ENCODE measurements around the gene MOV10L1.
"Not testable (repeated sequence)": the region's sequence is repeated elsewhere in the genome, so short reads cannot be mapped to it uniquely, and the experiment has no call there.

MOV10L1 gene

DNA sequence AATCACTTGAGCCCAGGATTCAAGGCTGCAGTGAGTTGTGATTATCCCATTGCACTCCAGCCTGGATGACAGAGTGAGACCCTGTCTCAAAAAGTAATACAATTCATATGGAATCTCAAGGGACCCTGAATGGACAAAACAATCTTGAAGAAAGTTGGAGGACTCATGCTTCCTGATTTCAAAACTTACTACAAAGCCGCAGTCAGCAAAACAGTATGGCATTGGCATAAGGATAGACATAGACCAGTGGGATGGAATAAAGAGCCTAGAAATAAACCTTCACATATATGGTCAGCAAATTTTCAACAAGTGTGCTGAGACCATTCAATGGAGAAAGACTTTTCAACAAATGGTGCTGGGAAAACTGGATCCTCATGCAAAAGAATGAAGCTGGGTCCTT is 113.5 kb downstream of the MOV10L1 start:
- DNase-seq (ENCODE audit: low read depth), result no peak

- DNase-seq (ENCODE audit: low read depth), result no peak
Observed at GRCh38 chr22:50204571-50204970, 114.8 kb downstream of the MOV10L1 start.

DNA sequence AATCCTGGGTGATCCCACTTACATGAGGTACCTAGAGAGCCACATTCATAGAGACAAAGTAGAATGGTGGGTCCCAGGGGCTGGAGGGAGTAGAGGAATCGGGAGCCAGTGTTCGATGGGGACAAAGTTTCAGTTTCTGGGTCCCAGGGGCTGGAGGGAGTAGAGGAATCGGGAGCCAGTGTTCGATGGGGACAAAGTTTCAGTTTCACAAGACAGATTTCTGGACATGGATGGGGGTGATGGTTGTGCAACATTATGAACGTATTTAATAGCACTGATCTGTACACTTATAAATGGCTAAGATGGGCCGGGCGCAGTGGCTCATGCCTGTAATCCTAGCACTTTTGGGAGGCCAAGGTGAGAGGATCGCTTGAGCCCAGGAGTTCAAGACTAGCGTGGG is 115.2 kb downstream of the MOV10L1 start:
- not testable (repeated sequence) for DNase-seq (ENCODE audit: low read depth)

- DNase-seq (ENCODE audit: low read depth), result no peak
Observed at GRCh38 chr22:50205781-50206569, 116.2 kb downstream of the MOV10L1 start.

DNA sequence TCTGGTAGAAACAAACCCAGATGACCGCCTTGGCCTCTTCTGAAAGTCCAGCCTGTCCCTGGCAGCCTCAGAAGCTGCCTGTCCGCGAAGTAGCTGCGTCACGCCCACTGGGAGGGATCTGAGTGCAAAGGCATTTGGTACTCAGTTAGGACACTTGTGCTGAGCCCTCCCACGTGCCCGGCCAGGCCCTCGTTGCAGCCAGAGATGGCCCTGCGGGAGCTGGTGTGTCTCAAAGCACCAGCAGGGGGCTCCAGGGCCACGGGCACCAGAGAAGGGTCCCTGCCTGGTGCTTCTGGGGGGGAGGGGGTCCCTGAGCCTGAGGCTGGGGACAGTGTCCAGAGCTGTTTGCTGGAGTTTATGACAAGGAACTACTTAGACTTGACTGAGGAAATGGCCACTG is 116.8 kb downstream of the MOV10L1 start:
- no peak for DNase-seq (ENCODE audit: low read depth)

GRCh38 chr22:50207383-50208140 is 117.8 kb downstream of the MOV10L1 start:
- no peak for DNase-seq (ENCODE audit: low read depth)

- DNase-seq (ENCODE audit: low read depth), result no peak
Observed at GRCh38 chr22:50208430-50208938, 118.7 kb downstream of the MOV10L1 start.

DNA sequence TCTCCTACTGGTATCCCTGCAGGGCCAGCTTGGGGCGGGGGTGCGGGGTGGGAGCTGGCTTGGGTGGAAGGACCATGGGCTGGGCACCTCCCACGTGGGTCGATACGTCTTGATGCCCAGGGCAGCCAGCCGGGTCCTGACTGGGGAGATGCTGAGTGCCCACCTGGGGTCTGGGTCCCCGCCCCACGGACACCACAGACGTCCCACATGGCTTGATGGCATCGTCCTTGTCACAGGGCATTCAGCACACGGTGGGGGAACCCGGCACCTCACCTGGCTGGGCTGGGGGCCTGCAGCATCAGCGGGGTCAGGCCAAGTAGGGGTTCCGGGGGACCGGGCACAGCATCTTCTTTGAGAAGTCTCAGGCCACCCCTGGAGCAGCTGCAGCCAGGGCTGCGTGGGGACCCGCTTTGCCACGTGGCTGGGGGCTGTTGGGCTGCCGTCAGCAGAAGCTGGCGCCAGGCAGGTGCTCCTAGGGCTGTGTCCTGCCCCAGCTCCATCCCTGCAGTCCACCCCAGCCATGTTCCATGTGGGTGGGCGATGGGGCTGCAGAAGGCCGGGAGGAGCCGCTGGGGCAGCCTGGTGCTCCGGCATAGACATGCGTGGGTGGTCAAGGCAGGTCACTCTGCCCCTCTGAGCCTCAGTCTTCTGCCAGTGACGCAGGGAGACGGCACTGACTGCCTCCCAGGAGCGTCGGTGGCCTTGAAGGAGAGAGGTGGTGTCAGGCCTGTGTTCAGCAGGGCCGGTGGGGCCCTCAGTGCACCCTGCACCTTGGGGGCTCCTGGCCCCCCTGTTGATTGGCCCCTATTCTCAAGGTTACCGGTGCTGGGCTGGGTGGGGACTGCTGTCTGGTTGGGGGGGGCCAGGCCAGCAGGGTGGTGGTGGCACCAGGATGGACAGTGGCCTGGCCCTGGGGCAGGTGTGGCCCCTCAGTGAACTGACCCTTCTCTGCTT is 119.4 kb downstream of the MOV10L1 start:
- no peak for DNase-seq (ENCODE audit: low read depth)

GRCh38 chr22:50209893-50210292 is 120.1 kb downstream of the MOV10L1 start:
- DNase-seq (ENCODE audit: low read depth), result no peak

GRCh38 chr22:50210378-50211139 is 120.8 kb downstream of the MOV10L1 start:
- no peak for DNase-seq (ENCODE audit: low read depth)

DNA sequence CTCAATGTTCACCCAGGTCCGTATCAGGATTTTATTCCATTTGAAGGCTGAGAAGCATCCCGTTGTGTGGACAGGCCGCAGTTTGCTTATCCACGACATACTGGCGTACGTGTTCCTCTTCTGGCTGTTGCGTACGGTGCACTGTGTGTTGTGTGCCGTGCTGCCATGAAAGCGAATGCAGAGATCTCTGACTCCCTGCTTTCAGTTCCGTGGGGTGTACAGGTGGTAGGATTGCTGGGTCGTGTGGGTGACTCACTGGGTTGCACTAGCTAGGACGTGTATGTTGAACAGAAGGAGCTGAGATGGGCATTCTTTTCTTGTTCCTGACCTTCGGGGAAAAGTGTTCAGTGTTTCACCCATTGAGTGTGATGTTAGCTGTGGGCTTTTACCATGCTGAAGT is 121.3 kb downstream of the MOV10L1 start:
- DNase-seq (ENCODE audit: low read depth), result no peak

All from activated T-cell treated with anti-CD3 and anti-CD28 coated beads for 48 hours (primary cell).